ENCODE measurements around the gene ANKRD40CL. TPM values are rescaled to one million over a fixed set of nuclear protein-coding genes. Genes with fewer than 3 reads are reported as not detected.

ANKRD40CL gene
- total RNA-seq, 2 experiments from 2014 or later, result not detected

DNA sequence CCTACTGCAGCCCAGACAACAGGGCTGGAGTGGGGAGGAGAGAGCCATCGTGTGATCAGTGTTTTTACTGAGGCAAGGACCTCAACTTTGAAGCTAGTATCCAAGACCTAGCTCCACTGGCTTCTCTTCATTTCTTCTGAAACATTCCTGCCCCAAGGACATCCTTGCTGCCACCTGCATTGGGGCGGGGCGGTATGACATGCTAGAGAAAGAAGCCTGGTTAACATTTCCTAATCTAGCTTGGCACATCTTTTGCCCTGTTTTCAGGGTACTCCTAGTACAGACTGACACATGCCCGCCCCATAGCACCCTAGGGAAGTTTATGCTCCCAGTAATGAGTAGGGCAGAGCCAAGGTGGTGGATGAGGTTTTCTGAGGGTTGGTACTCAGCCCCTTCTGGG is 17.8 kb upstream of the ANKRD40CL start:
- intact Hi-C loops (cut with micrococcal nuclease), result no loop called here
- Mint-ChIP-seq H3K36me3 (ENCODE audit: low read depth) (no peaks in the 10 kb centered on the region), H3K4me3 (no peak overlapping the region), H3K4me1 (ENCODE audit: low read depth) (peaks cover 14% of the 10 kb centered on the region), H3K9me3 (no peaks in the 10 kb centered on the region), H3K27me3 (ENCODE audit: low read depth) (peaks cover 4% of the 10 kb centered on the region), H3K27ac (no peak overlapping the region)
- no peak for DNase-seq
- CTCF ChIA-PET, result interaction anchor here (0.8 to 10.2 kb wide), 12 partner anchors 14 to 317 kb away, joined by 3 to 79 read pairs (median 6); no protein-coding TSS in a partner anchor

DNA sequence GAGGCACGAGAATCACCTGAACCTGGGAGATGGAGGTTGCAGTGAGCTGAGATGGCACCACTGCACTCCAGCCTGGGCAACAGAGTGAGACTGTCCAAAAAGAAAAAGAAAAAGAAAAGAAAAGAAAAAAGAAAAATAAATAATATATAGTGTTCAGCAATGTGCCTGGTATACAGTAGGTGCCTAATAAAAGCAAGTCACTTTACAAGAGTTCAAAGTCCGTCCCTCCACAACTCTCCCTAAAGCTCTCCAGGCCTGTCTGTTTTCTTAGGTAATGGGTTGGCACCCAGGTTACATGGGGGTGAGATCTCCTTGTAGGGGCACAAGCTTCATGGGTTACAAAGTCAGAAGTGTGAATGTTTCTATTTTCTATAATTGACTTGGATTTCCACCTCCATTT is 16.6 kb upstream of the ANKRD40CL start:
- Mint-ChIP-seq H3K9me3 (no peaks in the 10 kb centered on the region), H3K4me3 (no peak overlapping the region), H3K27me3 (ENCODE audit: low read depth) (peaks cover 4% of the 10 kb centered on the region), H3K36me3 (ENCODE audit: low read depth) (no peaks in the 10 kb centered on the region), H3K4me1 (ENCODE audit: low read depth) (peaks cover 21% of the 10 kb centered on the region), H3K27ac (no peak overlapping the region)
- no peak for DNase-seq
- CTCF ChIA-PET, result interaction anchor here (0.6 to 10.2 kb wide), 24 partner anchors 9 to 407 kb away, joined by 3 to 79 read pairs (median 5); no protein-coding TSS in a partner anchor
- intact Hi-C loops (cut with micrococcal nuclease), result loop anchor here (1.0 to 2.0 kb wide), 6 partner anchors 33 to 369 kb away; partner anchors contain the start of genes NME1 and SPATA20

DNA sequence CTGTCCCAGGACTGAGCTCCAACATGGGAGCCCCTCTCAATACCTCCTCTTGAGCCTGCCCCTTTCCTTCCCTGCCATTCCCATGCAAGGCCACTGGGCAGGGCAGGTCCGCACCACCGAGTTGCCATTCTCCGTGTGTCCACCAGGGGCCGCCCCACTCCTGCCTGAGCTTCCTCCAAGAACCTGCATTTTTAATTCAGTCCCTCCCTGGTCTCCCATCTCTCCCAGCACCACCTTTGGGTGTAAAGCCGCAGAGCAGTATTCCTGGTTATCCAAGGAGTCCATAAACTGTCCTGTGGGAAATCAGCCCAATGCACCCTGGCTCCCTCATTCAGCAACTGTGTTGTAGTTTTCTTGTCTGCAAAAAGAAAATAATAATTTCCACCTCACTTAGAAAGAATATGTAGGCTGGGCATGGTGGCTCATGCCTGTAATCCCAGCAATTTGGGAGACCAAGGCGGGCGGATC is 15.9 kb upstream of the ANKRD40CL start:
- Mint-ChIP-seq H3K36me3 (ENCODE audit: low read depth) (no peaks in the 10 kb centered on the region), H3K27ac (no peak overlapping the region), H3K27me3 (ENCODE audit: low read depth) (peaks cover 4% of the 10 kb centered on the region), H3K9me3 (no peaks in the 10 kb centered on the region), H3K4me3 (no peak overlapping the region), H3K4me1 (ENCODE audit: low read depth) (peaks cover 21% of the 10 kb centered on the region)
- peak; percentile 90 for DNase-seq
- intact Hi-C loops (cut with micrococcal nuclease), result loop anchor here (1.0 to 2.0 kb wide), 6 partner anchors 34 to 370 kb away; partner anchors contain the start of genes NME1 and SPATA20
- CTCF ChIA-PET, result interaction anchor here (0.6 to 10.2 kb wide), 34 partner anchors 9 to 274 kb away, joined by 3 to 79 read pairs (median 5); no protein-coding TSS in a partner anchor

DNA sequence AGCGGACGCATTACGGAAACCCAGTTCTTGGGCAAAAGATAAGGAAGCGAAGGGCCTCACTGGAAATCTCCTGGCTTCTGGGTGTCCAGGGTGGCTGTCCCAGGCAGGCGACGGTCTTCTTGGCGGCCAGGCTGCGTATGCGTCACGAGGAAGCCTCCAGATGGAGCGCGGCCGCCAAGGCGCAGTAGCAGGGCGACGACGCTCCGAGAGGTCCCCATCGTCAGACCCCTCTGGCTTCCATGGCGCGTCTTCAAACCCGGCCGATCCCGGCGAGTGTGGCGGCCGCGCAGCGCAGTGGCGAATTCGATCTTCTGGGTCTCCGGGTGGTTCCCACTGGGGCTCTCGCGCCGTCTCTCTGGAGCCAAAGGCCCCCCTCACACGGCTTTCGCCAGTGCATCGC is 13.8 kb upstream of the ANKRD40CL start:
- peaks cover 4% of the 10 kb centered on the region for H3K27me3 Mint-ChIP-seq (ENCODE audit: low read depth)

DNA sequence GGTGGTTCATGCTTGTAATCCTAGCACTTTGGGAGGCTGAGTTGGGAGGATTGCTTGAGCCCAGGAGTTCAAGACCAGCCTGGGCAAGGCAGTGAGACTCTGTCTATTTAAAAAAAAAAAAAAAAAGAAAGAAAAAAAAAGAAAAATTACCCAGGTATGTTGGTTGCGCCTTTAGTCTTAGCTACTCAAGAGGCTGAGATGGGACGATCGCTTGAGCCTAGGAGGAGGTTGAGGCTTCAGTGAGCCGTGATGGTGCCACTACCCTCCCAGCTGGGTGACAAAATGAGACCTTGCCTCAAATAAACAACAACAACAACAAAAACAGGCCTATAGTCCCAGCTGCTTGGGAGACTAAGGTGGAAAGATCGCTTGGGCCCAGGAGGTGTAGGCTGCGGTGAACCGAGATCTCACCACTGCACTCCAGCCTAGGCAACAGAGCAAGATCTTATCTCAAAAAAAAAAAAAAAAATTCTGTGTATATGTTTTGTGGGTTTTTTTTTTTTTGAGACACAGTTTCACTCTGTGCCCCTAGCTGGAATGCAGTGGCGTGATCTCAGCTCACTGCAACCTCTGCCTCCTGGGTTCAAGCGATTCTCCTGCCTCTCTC is 12.5 kb upstream of the ANKRD40CL start:
- Mint-ChIP-seq H3K27ac (no peak overlapping the region), H3K36me3 (ENCODE audit: low read depth) (no peaks in the 10 kb centered on the region), H3K4me3 (no peak overlapping the region), H3K9me3 (no peaks in the 10 kb centered on the region), H3K4me1 (ENCODE audit: low read depth) (peaks cover 21% of the 10 kb centered on the region), H3K27me3 (ENCODE audit: low read depth) (peaks cover 4% of the 10 kb centered on the region)
- no peak for DNase-seq
- CTCF ChIA-PET, result interaction anchor here (0.7 to 10.2 kb wide), 9 partner anchors 16 to 175 kb away, joined by 3 to 79 read pairs (median 5); no protein-coding TSS in a partner anchor
- intact Hi-C loops (cut with micrococcal nuclease), result no loop called here

More for the DNA sequence above, 13.8 kb upstream of the ANKRD40CL start:
- Mint-ChIP-seq H3K27ac (no peak overlapping the region), H3K36me3 (ENCODE audit: low read depth) (no peaks in the 10 kb centered on the region), H3K4me1 (ENCODE audit: low read depth) (peaks cover 21% of the 10 kb centered on the region), H3K4me3 (peak overlapping the region; percentile 63), H3K9me3 (no peaks in the 10 kb centered on the region)
- CTCF ChIA-PET, result interaction anchor here (1.0 to 10.2 kb wide), 4 partner anchors 60 to 174 kb away, joined by 3 to 79 read pairs (median 37); no protein-coding TSS in a partner anchor
- DNase-seq, result no peak
- intact Hi-C loops (cut with micrococcal nuclease), result no loop called here

DNA sequence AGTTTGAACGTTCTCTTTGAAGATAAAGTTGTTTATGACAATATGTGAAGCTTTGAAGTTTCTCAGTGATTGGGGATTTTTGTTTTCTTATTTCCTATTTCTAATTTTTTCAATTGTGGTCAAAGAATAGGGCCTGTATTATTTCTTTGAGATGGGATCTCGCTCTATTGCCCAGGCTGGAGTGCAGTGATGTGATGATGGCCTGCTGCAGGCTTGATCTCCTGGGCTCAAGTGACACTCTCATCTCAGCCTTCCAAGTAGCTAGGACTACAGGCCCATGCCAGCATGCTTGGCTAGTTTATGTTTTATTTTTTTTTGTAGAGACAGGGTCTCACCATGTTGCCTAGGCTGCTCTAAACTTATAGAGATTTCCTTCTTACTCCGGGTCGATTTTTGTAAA is 11.7 kb upstream of the ANKRD40CL start:
- CTCF ChIA-PET, result interaction anchor here (0.6 to 10.2 kb wide), 5 partner anchors 15 to 374 kb away, joined by 3 to 79 read pairs (median 8); partner anchors contain the start of gene NME1
- intact Hi-C loops (cut with micrococcal nuclease), result no loop called here
- Mint-ChIP-seq H3K4me3 (no peak overlapping the region), H3K9me3 (no peaks in the 10 kb centered on the region), H3K36me3 (ENCODE audit: low read depth) (no peaks in the 10 kb centered on the region), H3K27me3 (ENCODE audit: low read depth) (peaks cover 4% of the 10 kb centered on the region), H3K4me1 (ENCODE audit: low read depth) (peaks cover 21% of the 10 kb centered on the region), H3K27ac (no peak overlapping the region)
- DNase-seq, result no peak

DNA sequence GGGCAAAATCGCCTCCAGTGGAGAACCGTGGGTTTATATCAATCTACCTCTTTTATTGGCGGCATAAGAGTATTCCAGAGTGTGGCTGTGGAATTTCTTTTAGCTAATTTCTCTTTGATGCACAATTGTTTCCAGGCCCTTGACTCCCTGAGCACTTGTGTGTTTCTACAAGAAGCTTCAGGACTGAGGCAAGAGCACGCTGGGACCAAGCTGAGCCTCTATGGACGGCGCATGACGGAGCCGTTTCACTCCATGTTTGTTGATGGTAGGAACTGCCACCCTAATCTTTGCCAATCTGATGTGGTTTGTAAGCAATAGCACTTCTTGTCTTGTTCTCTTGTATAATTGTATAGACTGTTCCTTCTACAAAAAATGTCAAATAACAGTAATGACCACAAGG is 11.2 kb upstream of the ANKRD40CL start:
- Mint-ChIP-seq H3K27ac (no peak overlapping the region), H3K4me1 (ENCODE audit: low read depth) (peaks cover 21% of the 10 kb centered on the region), H3K4me3 (no peak overlapping the region), H3K36me3 (ENCODE audit: low read depth) (no peaks in the 10 kb centered on the region), H3K27me3 (ENCODE audit: low read depth) (peaks cover 4% of the 10 kb centered on the region), H3K9me3 (no peaks in the 10 kb centered on the region)
- no peak for DNase-seq
- CTCF ChIA-PET, result interaction anchor here (0.6 to 10.2 kb wide), 5 partner anchors 15 to 532 kb away, joined by 3 to 79 read pairs (median 7); no protein-coding TSS in a partner anchor
- intact Hi-C loops (cut with micrococcal nuclease), result no loop called here

DNA sequence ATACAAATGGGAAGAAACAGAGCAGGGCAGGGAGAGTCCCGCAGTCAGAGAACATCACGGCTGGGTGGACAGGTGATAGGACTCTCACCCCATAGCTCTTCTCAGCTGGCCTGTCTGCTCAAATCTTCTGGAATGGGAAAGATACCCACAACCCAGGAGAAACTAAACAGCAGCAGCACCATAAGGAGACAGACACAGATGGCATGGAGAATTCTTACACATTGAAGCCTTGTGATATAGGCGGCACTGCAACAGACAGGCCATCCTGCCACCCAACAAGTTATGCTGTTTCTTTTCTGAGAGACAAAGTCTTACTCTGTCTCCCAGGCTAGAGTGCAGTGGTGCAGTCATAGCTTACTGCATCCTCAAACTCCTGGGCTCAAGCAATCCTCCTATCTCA is 8.6 kb upstream of the ANKRD40CL start:
- H3K4me1 Mint-ChIP-seq (ENCODE audit: low read depth), result peaks cover 11% of the 10 kb centered on the region
- CTCF ChIA-PET, result interaction anchor here (0.7 to 0.9 kb wide), 2 partner anchors 39 to 41 kb away, joined by 4 read pairs; no protein-coding TSS in a partner anchor
- no peak for DNase-seq
- H3K9me3 Mint-ChIP-seq, result no peaks in the 10 kb centered on the region
- no peaks in the 10 kb centered on the region for H3K27me3 Mint-ChIP-seq (ENCODE audit: low read depth)
- intact Hi-C loops (cut with micrococcal nuclease), result no loop called here
- H3K4me3 Mint-ChIP-seq, result no peak overlapping the region
- H3K36me3 Mint-ChIP-seq (ENCODE audit: low read depth), result no peaks in the 10 kb centered on the region
- no peak overlapping the region for H3K27ac Mint-ChIP-seq

DNA sequence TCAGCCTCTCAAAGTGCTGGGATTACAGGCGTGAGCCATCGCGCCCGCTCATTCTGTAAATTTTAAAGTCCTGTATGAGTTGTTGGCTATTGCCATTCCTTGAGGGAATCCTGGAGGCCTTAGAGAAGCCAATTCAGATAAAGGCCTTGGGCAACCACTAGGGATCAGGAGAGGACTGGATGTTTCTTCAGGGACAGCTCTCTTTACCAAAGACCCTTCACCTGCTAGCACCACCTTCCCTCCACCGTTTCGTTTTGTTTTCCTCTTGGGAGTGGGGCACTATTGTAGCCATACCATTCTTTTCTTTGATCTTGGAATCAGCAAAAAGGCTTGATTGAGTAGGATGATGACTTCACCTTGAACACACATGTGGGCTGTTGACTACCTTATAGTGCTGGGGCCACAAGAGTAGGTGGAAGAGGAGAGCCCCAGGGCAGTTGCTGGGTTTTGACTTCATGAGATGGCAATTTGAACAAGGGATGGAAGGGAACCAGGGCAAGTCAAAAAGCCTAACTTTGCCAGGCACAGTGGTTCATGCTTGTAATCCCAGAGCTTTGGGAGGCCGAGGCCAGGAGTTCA is 7.0 kb upstream of the ANKRD40CL start:
- Mint-ChIP-seq H3K36me3 (ENCODE audit: low read depth) (no peaks in the 10 kb centered on the region), H3K27ac (no peak overlapping the region), H3K9me3 (no peaks in the 10 kb centered on the region), H3K4me1 (ENCODE audit: low read depth) (peaks cover 2% of the 10 kb centered on the region), H3K27me3 (ENCODE audit: low read depth) (no peaks in the 10 kb centered on the region), H3K4me3 (no peak overlapping the region)
- CTCF ChIA-PET, result interaction anchor here (1.2 kb wide), 1 partner anchor 8 kb away, joined by 4 read pairs; no protein-coding TSS in a partner anchor
- no peak for DNase-seq
- intact Hi-C loops (cut with micrococcal nuclease), result no loop called here

DNA sequence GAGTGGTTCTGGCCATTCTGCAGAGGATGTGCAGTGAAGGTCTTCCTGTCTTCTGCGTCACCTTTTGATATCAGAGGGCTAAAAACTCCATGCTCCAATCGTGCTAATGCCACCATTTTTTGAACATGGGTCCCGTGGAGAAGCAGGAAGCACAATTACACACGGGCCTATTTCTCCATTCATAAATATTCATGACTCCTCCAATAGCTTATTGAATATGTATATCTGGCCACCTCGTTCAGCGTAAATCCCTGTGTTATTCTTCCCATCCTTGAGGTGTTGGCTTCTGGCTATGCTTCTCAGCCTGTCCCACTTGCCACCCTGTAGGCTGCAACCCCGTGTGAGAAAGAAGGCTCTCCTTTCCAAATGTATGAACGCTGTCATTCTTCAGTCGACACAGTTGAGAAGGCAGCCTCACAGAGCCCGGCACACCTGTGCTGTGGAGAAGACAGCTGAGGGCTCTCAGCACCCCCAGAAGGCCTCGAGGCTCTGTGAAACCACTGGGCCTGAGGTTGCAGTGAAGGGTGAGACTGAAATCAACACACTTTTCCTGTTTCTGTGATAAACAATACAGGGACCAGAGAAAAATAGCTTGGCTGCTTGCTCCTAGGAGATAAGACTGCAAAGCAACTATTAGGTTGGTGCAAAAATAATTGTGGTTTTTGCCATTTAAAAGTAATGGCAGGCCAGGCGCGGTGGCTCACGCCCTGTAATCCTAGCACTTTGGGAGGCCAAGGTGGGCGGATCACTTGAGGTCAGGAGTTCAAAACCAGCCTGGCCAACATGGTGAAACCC is 4.9 kb upstream of the ANKRD40CL start:
- no peak overlapping the region for H3K4me3 Mint-ChIP-seq
- H3K36me3 Mint-ChIP-seq (ENCODE audit: low read depth), result no peaks in the 10 kb centered on the region
- no peaks in the 10 kb centered on the region for H3K9me3 Mint-ChIP-seq
- H3K4me1 Mint-ChIP-seq (ENCODE audit: low read depth), result no peaks in the 10 kb centered on the region
- no peaks in the 10 kb centered on the region for H3K27me3 Mint-ChIP-seq (ENCODE audit: low read depth)
- CTCF ChIA-PET, result interaction anchor here (0.7 to 1.0 kb wide), 4 partner anchors 11 to 148 kb away, joined by 3 to 4 read pairs (median 3); no protein-coding TSS in a partner anchor
- no peak for DNase-seq
- H3K27ac Mint-ChIP-seq, result no peak overlapping the region
- intact Hi-C loops (cut with micrococcal nuclease), result no loop called here

DNA sequence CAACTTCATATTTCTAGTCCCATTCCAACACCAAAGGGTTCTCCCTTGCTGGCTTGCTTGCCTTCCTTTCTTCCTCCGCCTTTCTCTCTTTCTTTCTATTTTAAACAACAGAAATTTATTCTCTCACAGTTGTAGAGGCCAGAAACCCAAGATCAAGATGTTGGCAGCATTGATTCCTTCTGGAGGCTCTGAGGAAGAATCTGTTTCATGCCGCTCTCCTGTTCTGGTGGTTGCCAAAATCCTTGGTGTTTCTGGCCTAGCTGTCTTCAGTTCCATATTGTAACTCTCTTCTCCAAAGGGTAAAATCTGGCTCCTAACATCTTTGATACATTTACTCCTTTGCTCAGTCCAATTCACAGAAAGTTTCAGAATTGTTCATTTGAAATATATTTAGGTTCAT is 3.0 kb upstream of the ANKRD40CL start:
- intact Hi-C loops (cut with micrococcal nuclease), result no loop called here
- Mint-ChIP-seq H3K27ac (no peak overlapping the region), H3K27me3 (ENCODE audit: low read depth) (no peaks in the 10 kb centered on the region), H3K4me3 (no peak overlapping the region), H3K9me3 (no peaks in the 10 kb centered on the region), H3K4me1 (ENCODE audit: low read depth) (no peaks in the 10 kb centered on the region), H3K36me3 (ENCODE audit: low read depth) (no peaks in the 10 kb centered on the region)
- no peak for DNase-seq
- CTCF ChIA-PET, result no interaction called here

DNA sequence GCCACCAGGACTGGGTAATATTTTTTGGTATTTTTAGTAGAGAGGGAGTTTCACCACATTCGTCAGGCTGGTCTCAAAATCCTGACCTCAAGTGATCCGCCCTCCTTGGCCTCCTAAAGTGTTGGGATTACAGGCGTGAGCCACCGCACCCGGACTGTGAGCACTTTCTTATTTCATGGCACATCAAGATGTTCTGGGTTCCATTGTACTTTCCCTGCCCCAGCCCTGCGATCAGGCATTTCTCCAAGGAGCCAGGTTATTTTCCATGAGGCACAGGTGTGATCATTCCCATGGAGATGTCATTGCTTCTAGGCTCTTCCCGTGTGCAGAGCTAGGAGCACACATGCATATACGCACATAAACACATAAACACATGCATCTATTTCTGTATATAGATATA is 2.6 kb upstream of the ANKRD40CL start:
- no peak for DNase-seq
- H3K4me1 Mint-ChIP-seq (ENCODE audit: low read depth), result no peaks in the 10 kb centered on the region
- CTCF ChIA-PET, result interaction anchor here (1.0 kb wide), 1 partner anchor 13 kb away, joined by 3 read pairs; no protein-coding TSS in a partner anchor
- H3K27ac Mint-ChIP-seq, result no peak overlapping the region
- no peaks in the 10 kb centered on the region for H3K36me3 Mint-ChIP-seq (ENCODE audit: low read depth)
- H3K4me3 Mint-ChIP-seq, result no peak overlapping the region
- intact Hi-C loops (cut with micrococcal nuclease), result no loop called here
- no peaks in the 10 kb centered on the region for H3K9me3 Mint-ChIP-seq
- H3K27me3 Mint-ChIP-seq (ENCODE audit: low read depth), result no peaks in the 10 kb centered on the region
